HepG2 (cell line): ENCODE results near the gene CRYGS. TPM values are rescaled to one million over a fixed set of nuclear protein-coding genes. Genes with fewer than 3 reads are reported as not detected.

Experiments
- AGO1 ChIP-seq: fragments of 200-400 bp; formaldehyde crosslinking; IDR thresholded peaks from 2 replicates; pipeline ENCODE4 v1.6.1; 2017; ENCODE audit warnings: mild to moderate bottlenecking, low read depth, low read length, moderate library complexity; ENCODE audit not compliant: poor library complexity, severe bottlenecking
- ARNTL ChIP-seq: sonication (generic); formaldehyde crosslinking; IDR thresholded peaks from 2 replicates; pipeline ENCODE4 v1.4.0; 2020; ENCODE audit warnings: mild to moderate bottlenecking, missing genetic modification reagents
- EED ChIP-seq: sonication (generic); formaldehyde crosslinking; IDR thresholded peaks from 2 replicates; pipeline ENCODE4 v1.5.0; 2020; ENCODE audit warnings: mild to moderate bottlenecking, missing genetic modification reagents
- GATAD1 ChIP-seq: IDR thresholded peaks from 2 replicates; pipeline ENCODE4 v1.6.1; 2016; ENCODE audit warnings: missing genetic modification reagents, missing compliant biosample characterization
- HNRNPLL ChIP-seq: fragments of 200-400 bp; formaldehyde crosslinking; IDR thresholded peaks from 2 replicates; pipeline ENCODE4 v1.6.1; 2017; ENCODE audit warnings: mild to moderate bottlenecking, low read depth, low read length; ENCODE audit not compliant: poor library complexity, severe bottlenecking
- KAT7 ChIP-seq: IDR thresholded peaks from 2 replicates; pipeline ENCODE4 v1.6.1; 2018; ENCODE audit warnings: borderline replicate concordance, missing compliant biosample characterization
- MAF1 ChIP-seq: sonication (generic); formaldehyde crosslinking; IDR thresholded peaks from 2 replicates; pipeline ENCODE4 v1.5.0; 2020; ENCODE audit warnings: missing genetic modification reagents, borderline replicate concordance
- MED1 ChIP-seq: sonication (generic); formaldehyde crosslinking; IDR thresholded peaks from 2 replicates; pipeline ENCODE4 v1.4.0; 2020; ENCODE audit warnings: missing genetic modification reagents
- NCOA1 ChIP-seq: sonication (generic); formaldehyde crosslinking; IDR thresholded peaks from 2 replicates; pipeline ENCODE4 v1.9.0; 2021; ENCODE audit warnings: missing genetic modification reagents
- NFKB2 ChIP-seq: sonication (generic); formaldehyde crosslinking; IDR thresholded peaks from 2 replicates; pipeline ENCODE4 v1.4.0; 2020; ENCODE audit warnings: missing genetic modification reagents, borderline replicate concordance
- NR1H2 ChIP-seq: sonication (generic); formaldehyde crosslinking; IDR thresholded peaks from 2 replicates; pipeline ENCODE4 v1.8.1; 2022; ENCODE audit warnings: low read depth, missing genetic modification reagents, borderline replicate concordance
- NR2F6 ChIP-seq, 2 experiments: IDR thresholded peaks; 2 replicates each; pipeline ENCODE4 v1.6.1; 2016; ENCODE audit warnings: antibody characterized with exemption in 1 of 2, mild to moderate bottlenecking in 1 of 2
- POLR2G ChIP-seq: fragments of 200-400 bp; formaldehyde crosslinking; IDR thresholded peaks from 2 replicates; pipeline ENCODE4 v1.6.1; 2018; ENCODE audit warnings: mild to moderate bottlenecking, low read depth, low read length, moderate library complexity
- SIN3A ChIP-seq: IDR thresholded peaks from 2 replicates; pipeline ENCODE4 v1.6.1; 2011; ENCODE audit warnings: low read depth, mild to moderate bottlenecking, control low read depth, low read length, borderline replicate concordance
- ZNF766 ChIP-seq: sonication (generic); formaldehyde crosslinking; IDR thresholded peaks from 2 replicates; pipeline ENCODE4 v1.5.0; 2020; ENCODE audit warnings: missing genetic modification reagents, borderline replicate concordance
- ZNF816 ChIP-seq: sonication (generic); formaldehyde crosslinking; IDR thresholded peaks from 2 replicates; pipeline ENCODE4 v1.8.0; 2022; ENCODE audit warnings: missing genetic modification reagents, mild to moderate bottlenecking, borderline replicate concordance
- polyA plus RNA-seq, 8 experiments: library from polyadenylated mRNA; depleted of rRNA in 3 of 8; stranded (reverse) in 7 of 8; unstranded in 1 of 8; fragments of >200 nt; fragmentation: Illumina TruSeq in 4 of 8; extraction: Trizol in 4 of 8; gene quantifications; 2 replicates each; pipeline versions ENCODE4 v1.2.1 to v1.2.3, GENCODE V29; 2011 to 2016; ENCODE audit warnings: low read depth in 4 of 8, missing spikeins in 1 of 8, mixed read lengths in 1 of 8; ENCODE audit not compliant: insufficient read depth in 1 of 8
- total RNA-seq, 5 experiments: library from RNA; depleted of rRNA; stranded (reverse); fragments of >200 nt; fragmentation: Illumina TruSeq; extraction: Trizol; gene quantifications; 2 replicates each; pipeline ENCODE4 v1.2.3, GENCODE V29; 2016; ENCODE audit warnings: low read depth in 1 of 5
- TF ChIP-seq, protein P1 (sequence below): sonication (generic); formaldehyde crosslinking; IDR thresholded peaks from 2 replicates; pipeline ENCODE4 v1.5.0; 2020; ENCODE audit warnings: mild to moderate bottlenecking, missing genetic modification reagents, borderline replicate concordance
- TF ChIP-seq, protein P2 (sequence below): sonication (generic); formaldehyde crosslinking; IDR thresholded peaks from 2 replicates; pipeline ENCODE4 v1.8.0; 2022; ENCODE audit warnings: missing genetic modification reagents, mild to moderate bottlenecking, borderline replicate concordance
- TF ChIP-seq, protein P3 (sequence below): sonication (generic); formaldehyde crosslinking; IDR thresholded peaks from 2 replicates; pipeline ENCODE4 v1.4.0; 2020; ENCODE audit warnings: missing genetic modification reagents

The CRYGS gene
- total and polyA plus RNA-seq, 2 of the 13 experiments (the other 11 are each of a cell fraction or from before 2014, with no cell fraction given) = 2.1 to 6.7 TPM

DNA sequence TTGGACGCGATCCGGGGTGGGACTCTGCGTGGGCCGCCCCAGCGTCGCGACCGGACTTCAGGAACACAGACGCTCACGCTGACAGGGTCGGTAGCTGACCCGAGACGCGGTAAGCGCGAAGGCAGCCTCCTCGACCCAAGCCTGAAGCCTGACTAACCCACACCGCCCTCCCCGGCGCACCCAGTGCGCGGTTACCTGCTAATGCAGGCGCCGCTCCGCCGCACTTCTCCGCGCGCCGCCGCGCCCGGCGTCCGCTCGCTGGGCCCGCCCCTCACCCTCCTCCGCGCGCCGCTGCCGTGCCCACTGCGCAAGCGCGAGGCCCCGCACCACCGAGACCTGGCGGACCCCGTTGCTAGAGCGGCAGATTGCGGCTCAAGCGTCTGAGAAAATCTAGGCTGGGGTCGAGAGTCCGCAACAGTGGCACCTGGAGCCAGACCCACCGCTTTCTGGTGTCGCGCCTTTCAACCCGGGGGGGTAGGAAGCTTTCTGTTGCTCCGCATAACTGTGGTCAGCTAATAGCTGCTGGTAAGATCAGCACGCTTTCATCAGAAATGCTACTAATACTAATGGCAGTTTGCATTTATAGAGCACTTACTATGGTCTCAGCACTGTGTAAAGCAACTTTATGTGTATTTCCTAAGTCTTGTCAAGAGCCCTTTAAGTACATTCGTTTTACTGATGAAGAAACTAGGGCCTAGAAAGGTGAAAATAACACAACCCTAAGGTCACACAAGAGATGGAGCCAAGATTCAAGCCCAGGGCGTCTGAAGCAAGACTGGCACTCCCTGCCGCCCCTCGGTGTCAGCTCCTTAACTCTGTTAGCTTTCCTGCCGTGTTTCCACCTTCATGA lies 23.1 kb upstream of the CRYGS start, which contains the start of gene TBCCD1 (continued):
- TF ChIP-seq GATAD1 (CRISPR knock-in tag) (peak; percentile 87), HNRNPLL (peak; percentile 83), KAT7 (CRISPR knock-in tag) (peak; percentile 71), EED (CRISPR knock-in tag) (peak; percentile 96), NR2F6 (IDR thresholded peaks at IDR 0.05) (peak; percentile 0; the same call in 1 of the 2 replicates), NR2F6 (CRISPR knock-in tag; IDR thresholded peaks at IDR 0.05) (peak; percentile 61), SIN3A (peak; percentile 91), NR1H2 (CRISPR knock-in tag) (no peak), ARNTL (peak; percentile 37; the same call in 1 of the 2 replicates), ZNF766 (CRISPR knock-in tag) (0 out of 2 replicates have a peak, but pooled peaks have one; percentile 32), MAF1 (peak; percentile 75; the same call in 1 of the 2 replicates), ZNF816 (CRISPR knock-in tag) (0 out of 2 replicates have a peak, but pooled peaks have one; percentile 2), NCOA1 (CRISPR knock-in tag) (0 out of 2 replicates have a peak, but pooled peaks have one; percentile 10), POLR2G (peak; percentile 94), AGO1 (no peak), MED1 (CRISPR knock-in tag) (peak; percentile 58), NFKB2 (peak; percentile 41; the same call in 1 of the 2 replicates)
- TF ChIP-seq, protein P1, sequence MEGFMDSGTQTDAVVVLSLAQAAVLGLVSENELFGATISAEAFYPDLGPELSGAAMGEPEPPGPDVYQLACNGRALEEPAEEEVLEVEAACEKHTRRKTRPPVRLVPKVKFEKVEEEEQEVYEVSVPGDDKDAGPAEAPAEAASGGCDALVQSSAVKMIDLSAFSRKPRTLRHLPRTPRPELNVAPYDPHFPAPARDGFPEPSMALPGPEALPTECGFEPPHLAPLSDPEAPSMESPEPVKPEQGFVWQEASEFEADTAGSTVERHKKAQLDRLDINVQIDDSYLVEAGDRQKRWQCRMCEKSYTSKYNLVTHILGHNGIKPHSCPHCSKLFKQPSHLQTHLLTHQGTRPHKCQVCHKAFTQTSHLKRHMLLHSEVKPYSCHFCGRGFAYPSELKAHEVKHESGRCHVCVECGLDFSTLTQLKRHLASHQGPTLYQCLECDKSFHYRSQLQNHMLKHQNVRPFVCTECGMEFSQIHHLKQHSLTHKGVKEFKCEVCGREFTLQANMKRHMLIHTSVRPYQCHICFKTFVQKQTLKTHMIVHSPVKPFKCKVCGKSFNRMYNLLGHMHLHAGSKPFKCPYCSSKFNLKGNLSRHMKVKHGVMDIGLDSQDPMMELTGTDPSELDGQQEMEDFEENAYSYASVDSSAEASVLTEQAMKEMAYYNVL = peak; percentile 64; the same call in 1 of the 2 replicates
- TF ChIP-seq, protein P2, sequence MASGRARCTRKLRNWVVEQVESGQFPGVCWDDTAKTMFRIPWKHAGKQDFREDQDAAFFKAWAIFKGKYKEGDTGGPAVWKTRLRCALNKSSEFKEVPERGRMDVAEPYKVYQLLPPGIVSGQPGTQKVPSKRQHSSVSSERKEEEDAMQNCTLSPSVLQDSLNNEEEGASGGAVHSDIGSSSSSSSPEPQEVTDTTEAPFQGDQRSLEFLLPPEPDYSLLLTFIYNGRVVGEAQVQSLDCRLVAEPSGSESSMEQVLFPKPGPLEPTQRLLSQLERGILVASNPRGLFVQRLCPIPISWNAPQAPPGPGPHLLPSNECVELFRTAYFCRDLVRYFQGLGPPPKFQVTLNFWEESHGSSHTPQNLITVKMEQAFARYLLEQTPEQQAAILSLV (CRISPR knock-in tag) = 0 out of 2 replicates have a peak, but pooled peaks have one; percentile 51
- TF ChIP-seq, protein P3, sequence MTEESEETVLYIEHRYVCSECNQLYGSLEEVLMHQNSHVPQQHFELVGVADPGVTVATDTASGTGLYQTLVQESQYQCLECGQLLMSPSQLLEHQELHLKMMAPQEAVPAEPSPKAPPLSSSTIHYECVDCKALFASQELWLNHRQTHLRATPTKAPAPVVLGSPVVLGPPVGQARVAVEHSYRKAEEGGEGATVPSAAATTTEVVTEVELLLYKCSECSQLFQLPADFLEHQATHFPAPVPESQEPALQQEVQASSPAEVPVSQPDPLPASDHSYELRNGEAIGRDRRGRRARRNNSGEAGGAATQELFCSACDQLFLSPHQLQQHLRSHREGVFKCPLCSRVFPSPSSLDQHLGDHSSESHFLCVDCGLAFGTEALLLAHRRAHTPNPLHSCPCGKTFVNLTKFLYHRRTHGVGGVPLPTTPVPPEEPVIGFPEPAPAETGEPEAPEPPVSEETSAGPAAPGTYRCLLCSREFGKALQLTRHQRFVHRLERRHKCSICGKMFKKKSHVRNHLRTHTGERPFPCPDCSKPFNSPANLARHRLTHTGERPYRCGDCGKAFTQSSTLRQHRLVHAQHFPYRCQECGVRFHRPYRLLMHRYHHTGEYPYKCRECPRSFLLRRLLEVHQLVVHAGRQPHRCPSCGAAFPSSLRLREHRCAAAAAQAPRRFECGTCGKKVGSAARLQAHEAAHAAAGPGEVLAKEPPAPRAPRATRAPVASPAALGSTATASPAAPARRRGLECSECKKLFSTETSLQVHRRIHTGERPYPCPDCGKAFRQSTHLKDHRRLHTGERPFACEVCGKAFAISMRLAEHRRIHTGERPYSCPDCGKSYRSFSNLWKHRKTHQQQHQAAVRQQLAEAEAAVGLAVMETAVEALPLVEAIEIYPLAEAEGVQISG (CRISPR knock-in tag) = peak; percentile 100
